DOHH2 (cell line): Measurements from ENCODE around the gene NCAPG2.

Experiments used
- H3F3A ChIP-seq: fragments of 200-600 bp; sonication (generic), shearing (Covaris generic); 2 replicates; pipeline ENCODE4 v1.6.0; 2016; ENCODE audit warnings: antibody characterized with exemption, mild to moderate bottlenecking; ENCODE audit not compliant: control insufficient read depth, insufficient read depth
- H3K27ac ChIP-seq: fragments of 200-600 bp; sonication (generic); 2 replicates; pipeline ENCODE4 v1.5.1; 2014; ENCODE audit warnings: low read depth, mild to moderate bottlenecking, low read length, moderate library complexity
- H3K27me3 ChIP-seq: fragments of 200-600 bp; sonication (generic); 2 replicates; pipeline ENCODE4 v1.6.1; 2014; ENCODE audit warnings: mild to moderate bottlenecking, low read length, mixed read lengths; ENCODE audit not compliant: control insufficient read depth
- H3K36me3 ChIP-seq: fragments of 200-600 bp; sonication (generic); 2 replicates; pipeline ENCODE4 v1.6.1; 2014; ENCODE audit warnings: mild to moderate bottlenecking, low read length, moderate library complexity, mixed read lengths; ENCODE audit not compliant: control insufficient read depth
- H3K4me1 ChIP-seq: fragments of 200-600 bp; sonication (generic); 2 replicates; pipeline ENCODE4 v1.6.1; 2014; ENCODE audit warnings: mild to moderate bottlenecking, low read length, mixed read lengths; ENCODE audit not compliant: control insufficient read depth
- H3K4me2 ChIP-seq: fragments of 200-600 bp; sonication (generic); 2 replicates; pipeline ENCODE4 v1.6.0; 2014; ENCODE audit warnings: mild to moderate bottlenecking, low read length, moderate library complexity
- H3K4me3 ChIP-seq: fragments of 200-600 bp; sonication (generic); 2 replicates; pipeline ENCODE4 v1.5.1; 2014; ENCODE audit warnings: mild to moderate bottlenecking, low read length, mixed read lengths
- H3K79me2 ChIP-seq: fragments of 200-600 bp; sonication (generic); 2 replicates; pipeline ENCODE4 v1.6.1; 2014; ENCODE audit warnings: mild to moderate bottlenecking, low read length, mixed read lengths; ENCODE audit not compliant: control insufficient read depth
- H3K9me2 ChIP-seq: fragments of 200-600 bp; sonication (generic); replicated peaks from 2 replicates; pipeline ENCODE4 v1.6.1; 2014; ENCODE audit warnings: mild to moderate bottlenecking, low read length, mixed read lengths; ENCODE audit not compliant: control insufficient read depth
- H3K9me3 ChIP-seq: fragments of 200-600 bp; sonication (generic); 2 replicates; pipeline ENCODE4 v1.6.1; 2014; ENCODE audit warnings: antibody characterized with exemption, low read length, mixed read lengths; ENCODE audit not compliant: control insufficient read depth, insufficient read depth
- H4K20me1 ChIP-seq: fragments of 200-600 bp; sonication (generic); 2 replicates; pipeline ENCODE4 v1.6.0; 2014; ENCODE audit warnings: low read depth, mild to moderate bottlenecking, antibody characterized with exemption, low read length, moderate library complexity; ENCODE audit not compliant: control insufficient read depth, insufficient read depth
- CTCF ChIP-seq: fragments of 200-600 bp; sonication (generic); IDR thresholded peaks from one replicate; pipeline ENCODE4 v1.5.1; 2014; ENCODE audit warnings: antibody characterized with exemption, mild to moderate bottlenecking, low read depth, low read length; ENCODE audit not compliant: poor library complexity, severe bottlenecking
- EZH2phosphoT487 ChIP-seq: fragments of 200-600 bp; sonication (generic); IDR thresholded peaks from 2 replicates; pipeline ENCODE4 v1.6.1; 2017; ENCODE audit warnings: borderline replicate concordance, mild to moderate bottlenecking, antibody characterized with exemption, low read length, moderate library complexity, mixed read lengths

Gene NCAPG2

GRCh38 chr7:158728911-158729645 lies 24.5 kb upstream of the NCAPG2 start:
- H3K27ac ChIP-seq, result no peak overlapping the region
- H3K4me2 ChIP-seq, result no peak overlapping the region
- H3K27me3 ChIP-seq, result peaks cover 2% of the 10 kb centered on the region; the same call in 1 of the 2 replicates
- no peaks in the 10 kb centered on the region for H3K4me1 ChIP-seq
- H3K9me3 ChIP-seq, result no peaks in the 10 kb centered on the region
- H3K4me3 ChIP-seq, result no peak overlapping the region
- no peaks in the 10 kb centered on the region for H4K20me1 ChIP-seq
- TF ChIP-seq EZH2phosphoT487 (no peak), CTCF (no peak)
- H3F3A ChIP-seq, result no peaks in the 10 kb centered on the region
- no peaks in the 10 kb centered on the region for H3K9me2 ChIP-seq
- H3K36me3 ChIP-seq, result no peaks in the 10 kb centered on the region
- H3K79me2 ChIP-seq, result no peaks in the 10 kb centered on the region

DNA sequence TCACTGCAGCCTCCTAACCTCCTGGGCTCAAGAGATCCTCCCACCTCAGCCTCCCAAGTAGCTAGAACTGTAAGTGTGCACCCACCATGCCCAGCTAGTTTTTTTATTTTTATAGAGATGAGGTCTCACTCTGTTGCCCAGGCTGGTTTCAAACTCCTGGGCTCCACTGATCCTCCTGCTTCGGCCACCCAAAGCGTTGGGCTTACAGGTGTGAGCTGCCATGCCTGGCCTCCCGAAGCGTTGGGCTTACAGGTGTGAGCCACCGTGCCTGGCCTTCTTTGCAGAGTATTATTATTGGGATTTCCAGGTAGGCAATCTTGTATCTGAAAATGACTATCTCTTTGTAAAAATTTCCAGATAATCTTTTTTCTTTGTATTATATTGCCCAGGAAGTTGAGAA lies 23.1 kb upstream of the NCAPG2 start:
- Histone ChIP-seq H3K79me2 (no peaks in the 10 kb centered on the region), H4K20me1 (no peaks in the 10 kb centered on the region), H3K4me2 (no peak overlapping the region), H3K27me3 (peaks cover 2% of the 10 kb centered on the region; the same call in 1 of the 2 replicates), H3K36me3 (no peaks in the 10 kb centered on the region), H3K4me1 (no peaks in the 10 kb centered on the region), H3K9me3 (no peaks in the 10 kb centered on the region), H3K4me3 (no peak overlapping the region), H3F3A (no peaks in the 10 kb centered on the region), H3K9me2 (no peaks in the 10 kb centered on the region), H3K27ac (no peak overlapping the region)
- TF ChIP-seq CTCF, result no peak
- TF ChIP-seq EZH2phosphoT487, result no peak

- Histone ChIP-seq H3K9me3 (no peaks in the 10 kb centered on the region), H3F3A (0 out of 2 replicates have a peak, but pooled peaks cover 4% of the 10 kb centered on the region), H3K4me1 (no peaks in the 10 kb centered on the region), H3K9me2 (no peaks in the 10 kb centered on the region), H3K79me2 (no peaks in the 10 kb centered on the region), H3K4me3 (no peak overlapping the region), H3K4me2 (no peak overlapping the region), H3K27me3 (peaks cover 2% of the 10 kb centered on the region; the same call in 1 of the 2 replicates), H3K36me3 (no peaks in the 10 kb centered on the region), H3K27ac (no peak overlapping the region), H4K20me1 (no peaks in the 10 kb centered on the region)
- TF ChIP-seq CTCF (no peak), EZH2phosphoT487 (no peak)
Observed at GRCh38 chr7:158726277-158726807, 21.7 kb upstream of the NCAPG2 start.
